Measurements from ENCODE around the gene TFCP2L1.

Gene TFCP2L1

DNA sequence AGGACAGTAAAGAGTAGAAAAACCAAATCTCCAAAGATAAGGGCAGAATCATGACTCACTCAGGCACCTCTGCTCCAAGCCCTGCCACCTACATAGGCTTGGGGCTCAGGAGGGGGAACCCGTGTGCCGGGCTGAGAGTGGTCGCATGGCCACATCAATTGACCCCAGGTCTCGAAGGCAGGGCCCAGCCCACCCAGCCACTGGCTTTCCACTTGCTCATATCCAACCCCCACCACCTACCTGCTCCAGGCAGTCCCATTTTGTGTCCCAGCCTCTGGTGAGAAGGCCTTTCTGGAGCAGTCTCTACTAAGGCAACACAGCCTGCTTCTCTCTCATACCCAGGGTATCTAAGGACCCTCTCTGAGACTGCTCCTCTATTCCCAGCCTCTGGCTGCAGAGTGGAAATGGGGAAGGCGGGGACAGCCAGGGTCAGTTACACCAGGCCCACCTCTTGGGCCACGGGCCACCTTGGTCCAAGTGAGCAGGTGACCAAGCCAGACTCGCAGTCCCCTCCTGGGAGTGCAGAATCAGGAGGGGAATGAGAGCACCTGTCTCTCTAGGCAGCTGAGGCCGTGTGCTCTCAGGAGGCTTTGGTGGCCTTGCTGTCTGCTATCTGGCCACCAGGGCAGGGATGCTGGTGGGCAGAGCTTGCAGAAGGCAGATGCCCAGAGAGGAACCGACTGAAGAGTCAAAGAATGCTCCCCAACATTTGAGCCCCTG lies 20.8 kb downstream of the TFCP2L1 start:
- H3K4me3 ChIP-seq (ENCODE audit: low read depth, low read length), result no peak overlapping the region
- no peaks in the 10 kb centered on the region for H3K4me1 ChIP-seq (ENCODE audit: control insufficient read depth, insufficient read depth, low read length)

DNA sequence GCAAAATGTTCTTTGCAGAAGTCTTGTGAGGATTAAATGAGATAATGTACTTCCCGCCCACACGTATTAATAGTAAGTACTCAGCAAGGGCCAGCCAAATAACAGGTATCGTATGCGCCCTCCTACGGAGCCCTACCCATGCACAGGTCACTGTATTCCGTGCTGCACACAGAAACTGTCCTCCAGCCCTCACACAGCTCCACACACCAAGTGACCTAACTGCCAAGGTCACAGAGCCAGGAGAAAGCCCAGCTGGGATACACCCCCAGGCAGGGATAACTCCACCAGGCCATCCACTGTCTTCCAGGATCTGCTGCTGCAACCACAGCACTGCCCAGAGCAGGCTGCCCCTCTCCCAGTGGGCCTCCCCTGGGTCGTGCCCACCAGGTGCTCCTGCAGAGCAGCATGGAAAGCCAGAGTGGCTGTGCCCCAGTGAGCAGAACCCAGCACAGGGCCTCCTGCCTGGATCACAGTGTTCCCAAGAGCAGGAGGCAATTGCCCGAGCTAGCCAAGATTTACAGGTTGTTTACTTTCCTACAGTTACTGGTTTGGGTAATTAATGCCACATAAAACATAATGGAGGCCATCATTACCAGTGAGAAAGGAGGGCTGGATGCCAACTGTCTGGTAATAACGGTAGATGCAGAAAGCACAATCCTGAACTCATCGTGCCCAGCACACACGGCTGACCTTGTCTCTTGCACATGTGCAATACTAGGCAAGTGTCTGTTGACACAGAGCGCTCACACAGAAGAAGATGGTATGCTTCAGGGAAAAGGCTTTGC lies 24.4 kb downstream of the TFCP2L1 start:
- H3K27ac ChIP-seq (ENCODE audit: low read depth, low read length), result no peak overlapping the region
- H3K9ac ChIP-seq (ENCODE audit: low read length), result no peak overlapping the region
- no peaks in the 10 kb centered on the region for H3K9me3 ChIP-seq (ENCODE audit: control insufficient read depth, insufficient read depth, low read depth, low read length)
- no peaks in the 10 kb centered on the region for H3K27me3 ChIP-seq (ENCODE audit: control insufficient read depth, insufficient read depth, low read length)
- H3K4me1 ChIP-seq (ENCODE audit: control insufficient read depth, insufficient read depth, low read length), result peaks cover 9% of the 10 kb centered on the region
- H3K36me3 ChIP-seq (ENCODE audit: control insufficient read depth, insufficient read depth, low read length), result no peaks in the 10 kb centered on the region
- no peak overlapping the region for H3K4me3 ChIP-seq (ENCODE audit: low read depth, low read length)

More for the DNA sequence above, 20.8 kb downstream of the TFCP2L1 start:
- H3K27me3 ChIP-seq (ENCODE audit: control insufficient read depth, insufficient read depth, low read length), result no peaks in the 10 kb centered on the region
- no peaks in the 10 kb centered on the region for H3K9me3 ChIP-seq (ENCODE audit: control insufficient read depth, insufficient read depth, low read depth, low read length)
- H3K27ac ChIP-seq (ENCODE audit: low read depth, low read length), result no peak overlapping the region
- no peak overlapping the region for H3K9ac ChIP-seq (ENCODE audit: low read length)
- H3K36me3 ChIP-seq (ENCODE audit: control insufficient read depth, insufficient read depth, low read length), result no peaks in the 10 kb centered on the region

DNA sequence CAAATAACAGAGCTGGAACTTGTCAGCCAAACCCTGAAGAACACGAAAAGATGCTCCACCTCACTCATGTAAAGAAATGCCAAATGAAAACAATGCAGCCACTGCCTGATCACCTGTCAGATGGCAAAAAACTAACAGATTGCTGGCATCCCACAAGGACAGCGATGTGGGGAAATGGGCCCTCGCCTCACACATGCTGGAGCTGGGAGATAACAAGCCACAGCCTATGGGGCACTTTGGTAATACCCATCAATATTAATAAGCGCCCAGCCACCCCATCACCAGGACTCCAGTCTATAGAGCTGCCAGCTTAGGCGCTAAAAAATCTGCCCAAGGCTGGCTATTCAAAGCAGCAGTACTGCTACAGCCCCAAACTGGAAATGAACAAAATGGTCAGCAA lies 27.0 kb downstream of the TFCP2L1 start:
- peaks cover 9% of the 10 kb centered on the region for H3K4me1 ChIP-seq (ENCODE audit: control insufficient read depth, insufficient read depth, low read length)
- no peaks in the 10 kb centered on the region for H3K36me3 ChIP-seq (ENCODE audit: control insufficient read depth, insufficient read depth, low read length)
- H3K27me3 ChIP-seq (ENCODE audit: control insufficient read depth, insufficient read depth, low read length), result no peaks in the 10 kb centered on the region
- no peak overlapping the region for H3K27ac ChIP-seq (ENCODE audit: low read depth, low read length)
- H3K9me3 ChIP-seq (ENCODE audit: control insufficient read depth, insufficient read depth, low read depth, low read length), result no peaks in the 10 kb centered on the region
- H3K9ac ChIP-seq (ENCODE audit: low read length), result no peak overlapping the region
- no peak overlapping the region for H3K4me3 ChIP-seq (ENCODE audit: low read depth, low read length)

DNA sequence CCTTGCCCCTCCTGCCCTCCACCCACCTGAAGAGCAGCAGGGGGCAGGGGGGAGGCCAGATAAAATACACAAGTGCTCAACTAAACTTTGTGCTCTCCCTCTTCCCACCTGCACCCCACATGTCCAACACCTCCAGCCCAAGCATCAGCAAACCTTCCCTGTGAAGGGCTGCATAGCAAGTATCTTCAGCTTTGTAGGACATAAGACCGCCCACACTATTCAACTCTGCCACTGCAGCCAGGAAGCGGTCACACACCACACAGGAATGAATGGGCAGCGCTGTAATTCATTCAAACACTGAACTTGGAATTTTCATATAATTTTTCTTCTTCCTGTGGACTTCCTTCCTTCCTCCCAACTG lies 27.5 kb downstream of the TFCP2L1 start:
- Histone ChIP-seq H3K27me3 (ENCODE audit: control insufficient read depth, insufficient read depth, low read length) (no peaks in the 10 kb centered on the region), H3K9ac (ENCODE audit: low read length) (no peak overlapping the region), H3K4me1 (ENCODE audit: control insufficient read depth, insufficient read depth, low read length) (peaks cover 9% of the 10 kb centered on the region), H3K27ac (ENCODE audit: low read depth, low read length) (no peak overlapping the region), H3K4me3 (ENCODE audit: low read depth, low read length) (no peak overlapping the region), H3K36me3 (ENCODE audit: control insufficient read depth, insufficient read depth, low read length) (no peaks in the 10 kb centered on the region), H3K9me3 (ENCODE audit: control insufficient read depth, insufficient read depth, low read depth, low read length) (no peaks in the 10 kb centered on the region)

DNA sequence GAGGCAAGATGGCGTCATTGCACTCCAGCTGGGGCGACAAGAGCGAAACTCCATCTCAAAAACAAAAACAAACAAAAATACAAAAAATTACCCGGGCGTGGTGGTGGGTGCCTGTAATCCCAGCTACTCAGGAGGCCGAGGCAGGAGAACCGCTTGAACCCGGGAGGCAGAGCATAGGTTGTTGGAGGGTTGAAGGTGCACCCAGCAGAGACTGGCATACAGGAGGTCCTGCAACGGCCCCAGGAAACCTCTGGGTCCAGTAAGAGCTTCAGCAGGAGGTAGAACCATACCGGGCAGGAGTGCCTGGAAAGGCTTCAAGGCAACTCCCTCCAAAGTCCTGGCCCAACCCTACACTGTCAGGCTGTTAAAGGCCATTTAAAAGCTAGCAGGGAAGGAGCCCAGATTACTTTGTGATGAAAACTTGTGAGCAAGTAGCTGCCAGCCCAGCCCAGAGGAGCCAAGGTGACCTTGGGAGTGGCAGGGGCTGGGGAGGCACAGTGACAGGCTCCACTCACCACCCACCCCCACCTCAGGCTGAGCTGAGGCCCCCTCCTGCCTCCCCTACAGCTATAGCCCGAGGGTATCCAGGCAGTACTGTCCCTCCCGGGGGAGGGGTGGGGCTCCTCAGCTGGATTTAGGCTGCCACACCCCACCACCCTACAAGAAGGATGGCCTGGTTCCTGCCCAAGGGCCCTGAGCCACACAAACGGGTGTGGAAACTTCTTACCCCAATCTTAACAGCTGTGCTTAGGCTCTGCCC lies 28.1 kb downstream of the TFCP2L1 start:
- H3K27me3 ChIP-seq (ENCODE audit: control insufficient read depth, insufficient read depth, low read length), result no peaks in the 10 kb centered on the region
- H3K9me3 ChIP-seq (ENCODE audit: control insufficient read depth, insufficient read depth, low read depth, low read length), result no peaks in the 10 kb centered on the region
- no peak overlapping the region for H3K4me3 ChIP-seq (ENCODE audit: low read depth, low read length)
- no peak overlapping the region for H3K9ac ChIP-seq (ENCODE audit: low read length)
- no peaks in the 10 kb centered on the region for H3K36me3 ChIP-seq (ENCODE audit: control insufficient read depth, insufficient read depth, low read length)
- peaks cover 9% of the 10 kb centered on the region for H3K4me1 ChIP-seq (ENCODE audit: control insufficient read depth, insufficient read depth, low read length)
- H3K27ac ChIP-seq (ENCODE audit: low read depth, low read length), result no peak overlapping the region

DNA sequence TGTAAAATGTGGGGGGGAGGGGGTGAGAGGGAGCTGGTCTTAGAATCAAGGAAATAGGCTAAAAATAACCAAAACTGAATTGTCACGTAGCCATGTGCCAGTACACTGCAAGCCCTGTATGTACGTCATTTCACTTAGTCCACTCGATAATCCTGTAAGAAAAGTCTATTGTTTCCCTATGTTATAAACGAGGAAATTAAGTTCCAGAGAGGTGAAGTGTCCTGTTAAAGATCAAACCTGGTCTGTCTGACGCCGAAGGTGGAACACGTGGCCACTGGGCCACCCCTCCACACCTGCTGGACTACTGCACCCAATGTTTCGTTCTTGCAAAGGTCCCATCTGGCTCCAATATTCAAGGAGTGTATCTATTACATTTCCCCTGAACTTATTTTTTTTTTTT lies 29.6 kb downstream of the TFCP2L1 start:
- Histone ChIP-seq H3K36me3 (ENCODE audit: control insufficient read depth, insufficient read depth, low read length) (no peaks in the 10 kb centered on the region), H3K4me1 (ENCODE audit: control insufficient read depth, insufficient read depth, low read length) (peaks cover 9% of the 10 kb centered on the region), H3K9me3 (ENCODE audit: control insufficient read depth, insufficient read depth, low read depth, low read length) (no peaks in the 10 kb centered on the region), H3K27ac (ENCODE audit: low read depth, low read length) (no peak overlapping the region), H3K9ac (ENCODE audit: low read length) (no peak overlapping the region), H3K27me3 (ENCODE audit: control insufficient read depth, insufficient read depth, low read length) (no peaks in the 10 kb centered on the region), H3K4me3 (ENCODE audit: low read depth, low read length) (no peak overlapping the region)

DNA sequence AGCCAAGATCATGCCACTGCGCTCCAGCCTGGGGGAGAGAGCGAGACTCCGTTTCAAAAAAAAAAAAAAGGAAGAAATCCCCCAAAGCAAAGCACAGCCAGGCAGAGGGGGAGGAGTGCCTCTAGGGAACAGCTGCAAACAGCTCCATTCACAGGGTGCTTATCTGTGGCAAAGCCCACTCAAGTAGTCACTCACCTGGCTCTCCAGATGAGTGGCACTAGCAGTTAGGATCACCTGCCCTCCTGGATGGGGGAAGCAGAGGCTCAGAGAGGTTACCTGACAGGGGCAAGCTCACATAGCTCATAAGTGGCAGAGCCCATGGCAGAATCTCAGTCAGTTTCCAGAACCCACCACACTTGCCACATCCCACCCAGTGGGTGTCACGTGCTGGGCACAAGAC lies 30.3 kb downstream of the TFCP2L1 start:
- Histone ChIP-seq H3K9me3 (ENCODE audit: control insufficient read depth, insufficient read depth, low read depth, low read length) (no peaks in the 10 kb centered on the region), H3K4me3 (ENCODE audit: low read depth, low read length) (no peak overlapping the region), H3K9ac (ENCODE audit: low read length) (no peak overlapping the region), H3K27ac (ENCODE audit: low read depth, low read length) (no peak overlapping the region), H3K4me1 (ENCODE audit: control insufficient read depth, insufficient read depth, low read length) (peaks cover 9% of the 10 kb centered on the region), H3K27me3 (ENCODE audit: control insufficient read depth, insufficient read depth, low read length) (no peaks in the 10 kb centered on the region), H3K36me3 (ENCODE audit: control insufficient read depth, insufficient read depth, low read length) (no peaks in the 10 kb centered on the region)

DNA sequence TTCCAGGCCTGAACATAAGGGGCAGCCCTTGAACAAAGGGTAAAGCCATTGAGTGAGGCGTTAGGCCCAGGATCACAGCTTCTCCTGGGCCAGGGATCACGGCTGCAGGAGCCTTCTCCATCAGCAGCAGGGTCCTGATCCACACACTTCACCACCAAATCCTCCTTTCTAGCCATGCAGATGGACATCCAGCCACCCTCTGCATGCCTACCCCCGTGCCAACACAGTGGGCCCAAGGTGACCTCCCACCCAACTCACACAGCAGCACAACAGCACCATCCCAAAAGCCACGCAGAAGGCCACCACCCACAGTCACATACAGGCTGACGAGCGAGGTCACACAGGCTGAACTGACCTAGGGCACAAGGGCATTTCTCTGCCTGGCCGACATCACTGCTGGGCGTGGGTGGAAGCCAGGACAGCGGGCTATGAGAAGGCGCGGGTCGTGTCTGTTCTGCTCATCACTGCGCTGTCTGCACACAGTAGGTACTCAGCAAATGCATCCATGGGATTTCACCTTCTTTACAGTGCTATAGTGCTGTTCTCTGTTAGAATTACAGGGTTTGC lies 31.2 kb downstream of the TFCP2L1 start:
- Histone ChIP-seq H3K27me3 (ENCODE audit: control insufficient read depth, insufficient read depth, low read length) (no peaks in the 10 kb centered on the region), H3K36me3 (ENCODE audit: control insufficient read depth, insufficient read depth, low read length) (no peaks in the 10 kb centered on the region), H3K4me1 (ENCODE audit: control insufficient read depth, insufficient read depth, low read length) (peaks cover 13% of the 10 kb centered on the region), H3K27ac (ENCODE audit: low read depth, low read length) (no peak overlapping the region), H3K9me3 (ENCODE audit: control insufficient read depth, insufficient read depth, low read depth, low read length) (no peaks in the 10 kb centered on the region), H3K4me3 (ENCODE audit: low read depth, low read length) (no peak overlapping the region), H3K9ac (ENCODE audit: low read length) (no peak overlapping the region)

DNA sequence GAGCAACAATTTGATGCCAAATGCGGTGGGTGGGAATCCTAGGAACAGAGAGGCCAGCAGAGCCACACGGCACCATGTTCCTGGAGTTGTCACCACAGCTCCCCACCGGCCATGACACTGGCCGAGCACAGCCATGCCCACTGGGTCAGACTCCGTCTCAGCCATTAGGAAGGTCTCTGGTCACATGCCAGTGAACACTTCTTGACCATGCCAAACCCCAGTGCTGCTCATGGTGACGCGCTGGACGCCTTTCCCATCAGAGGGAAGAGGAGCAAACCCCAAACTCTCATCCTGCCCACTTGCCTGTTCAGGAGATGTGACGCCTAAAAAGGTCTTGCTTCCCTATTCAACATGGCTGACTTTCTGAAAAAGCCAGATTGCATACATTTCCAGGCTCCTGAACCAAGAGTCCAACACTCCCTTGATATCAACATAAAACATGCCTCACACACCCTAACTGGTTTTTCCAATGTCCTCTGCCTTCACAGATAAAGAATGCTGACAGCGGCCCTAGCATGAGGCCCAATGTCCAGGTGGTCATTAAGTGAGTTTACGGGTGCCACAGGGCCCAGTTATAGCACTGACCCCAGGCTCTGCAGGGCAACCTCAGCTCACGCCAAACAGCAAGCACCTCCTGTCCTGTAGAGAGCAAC lies 31.9 kb downstream of the TFCP2L1 start:
- H3K36me3 ChIP-seq (ENCODE audit: control insufficient read depth, insufficient read depth, low read length), result no peaks in the 10 kb centered on the region
- no peak overlapping the region for H3K4me3 ChIP-seq (ENCODE audit: low read depth, low read length)
- no peak overlapping the region for H3K9ac ChIP-seq (ENCODE audit: low read length)
- H3K4me1 ChIP-seq (ENCODE audit: control insufficient read depth, insufficient read depth, low read length), result peaks cover 13% of the 10 kb centered on the region
- H3K27ac ChIP-seq (ENCODE audit: low read depth, low read length), result no peak overlapping the region
- no peaks in the 10 kb centered on the region for H3K27me3 ChIP-seq (ENCODE audit: control insufficient read depth, insufficient read depth, low read length)
- no peaks in the 10 kb centered on the region for H3K9me3 ChIP-seq (ENCODE audit: control insufficient read depth, insufficient read depth, low read depth, low read length)

DNA sequence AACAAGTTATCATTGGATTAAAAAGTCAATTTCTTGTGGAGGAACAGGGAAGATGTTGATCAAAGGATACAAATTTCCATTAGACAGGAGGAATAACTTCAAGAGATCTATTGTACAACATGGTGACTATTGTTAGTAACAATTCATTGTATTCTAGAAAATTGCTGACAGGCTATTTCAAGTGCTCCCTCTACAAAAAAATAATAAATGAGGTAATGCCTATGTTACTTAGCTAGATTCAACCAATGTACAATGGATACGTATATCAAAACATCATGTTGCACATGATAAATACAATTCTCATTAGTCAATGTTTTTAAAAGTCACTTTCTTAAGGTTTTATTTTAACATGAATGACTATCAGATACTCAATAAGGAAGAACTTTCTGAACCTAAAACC lies 33.5 kb downstream of the TFCP2L1 start:
- H3K27me3 ChIP-seq (ENCODE audit: control insufficient read depth, insufficient read depth, low read length), result no peaks in the 10 kb centered on the region
- H3K4me3 ChIP-seq (ENCODE audit: low read depth, low read length), result no peak overlapping the region
- H3K4me1 ChIP-seq (ENCODE audit: control insufficient read depth, insufficient read depth, low read length), result peaks cover 4% of the 10 kb centered on the region; the same call in 1 of the 2 replicates
- H3K9me3 ChIP-seq (ENCODE audit: control insufficient read depth, insufficient read depth, low read depth, low read length), result no peaks in the 10 kb centered on the region
- no peak overlapping the region for H3K9ac ChIP-seq (ENCODE audit: low read length)
- no peak overlapping the region for H3K27ac ChIP-seq (ENCODE audit: low read depth, low read length)
- no peaks in the 10 kb centered on the region for H3K36me3 ChIP-seq (ENCODE audit: control insufficient read depth, insufficient read depth, low read length)

Data from HUES6 (cell line).